HEK293T (cell line): Measurements from ENCODE around the gene NGB.
A peak's percentile ranks its signal among the peaks of the same experiment; 100 is the strongest.
"Not testable (repeated sequence)": the region's sequence is repeated elsewhere in the genome, so short reads cannot be mapped to it uniquely, and the experiment has no call there.

Source experiments
- CTCF ChIA-PET: fragments of 350-600 bp; formaldehyde crosslinking; extraction: SDS; loops from one replicate; lab custom pipeline; 2021; ENCODE audit warnings: antibody characterized with exemption, inconsistent platforms; lab: Yijun Ruan, JAX
- POLR2A ChIA-PET: fragments of 350-600 bp; formaldehyde crosslinking; extraction: SDS; loops from one replicate; lab custom pipeline; 2020; ENCODE audit warnings: antibody characterized with exemption, inconsistent platforms; lab: Yijun Ruan, JAX
- DNase-seq: peaks from one replicate; pipeline ENCODE4 v3.0.0; 2012; ENCODE audit warnings: mixed read lengths; ENCODE audit errors: extremely low spot score
- ARNT ChIP-seq: fragments of 450-650 bp; IDR thresholded peaks from 2 replicates; pipeline ENCODE4 v1.6.1; 2017; ENCODE audit warnings: mild to moderate bottlenecking
- BHLHE40 ChIP-seq: fragments of 450-650 bp; IDR thresholded peaks from 2 replicates; pipeline ENCODE4 v1.6.1; 2016; ENCODE audit warnings: mild to moderate bottlenecking, moderate library complexity, borderline replicate concordance
- CTBP1 ChIP-seq: fragments of 450-650 bp; IDR thresholded peaks from 2 replicates; pipeline ENCODE4 v1.6.1; 2016; ENCODE audit warnings: borderline replicate concordance
- ELF4 ChIP-seq: fragments of 450-650 bp; IDR thresholded peaks from 2 replicates; pipeline ENCODE4 v1.6.1; 2017; ENCODE audit warnings: antibody characterized with exemption
- FOXA1 ChIP-seq: fragments of 450-650 bp; IDR thresholded peaks from 2 replicates; pipeline ENCODE4 v1.6.1; 2016; ENCODE audit warnings: mild to moderate bottlenecking
- FOXK2 ChIP-seq: fragments of 450-650 bp; IDR thresholded peaks from 2 replicates; pipeline ENCODE4 v1.6.1; 2016; ENCODE audit warnings: mild to moderate bottlenecking
- FOXM1 ChIP-seq: fragments of 450-650 bp; IDR thresholded peaks from 2 replicates; pipeline ENCODE4 v1.6.1; 2017; ENCODE audit warnings: mild to moderate bottlenecking, borderline replicate concordance
- HDGF ChIP-seq: fragments of 450-650 bp; IDR thresholded peaks from 2 replicates; pipeline ENCODE4 v1.6.1; 2017; ENCODE audit warnings: antibody characterized with exemption, borderline replicate concordance
- L3MBTL2 ChIP-seq: fragments of 450-650 bp; conservative IDR thresholded peaks from 2 replicates; pipeline ENCODE4 v1.6.1; 2016; ENCODE audit warnings: mild to moderate bottlenecking
- LEF1 ChIP-seq: fragments of 450-650 bp; IDR thresholded peaks from 2 replicates; pipeline ENCODE4 v1.6.1; 2017; ENCODE audit warnings: mild to moderate bottlenecking, borderline replicate concordance
- NFRKB ChIP-seq: fragments of 450-650 bp; IDR thresholded peaks from 2 replicates; pipeline ENCODE4 v1.6.1; 2016; ENCODE audit warnings: mild to moderate bottlenecking, moderate library complexity
- PKNOX1 ChIP-seq: fragments of 450-650 bp; IDR thresholded peaks from 2 replicates; pipeline ENCODE4 v1.6.1; 2016
- SP1 ChIP-seq: fragments of 450-650 bp; IDR thresholded peaks from 2 replicates; pipeline ENCODE4 v1.6.1; 2017
- SUZ12 ChIP-seq: fragments of 450-650 bp; IDR thresholded peaks from 2 replicates; pipeline ENCODE4 v1.6.1; 2016; ENCODE audit warnings: mild to moderate bottlenecking
- TARDBP ChIP-seq: fragments of 450-650 bp; IDR thresholded peaks from 2 replicates; pipeline ENCODE4 v1.6.1; 2016
- ZNF384 ChIP-seq: fragments of 450-650 bp; IDR thresholded peaks from 2 replicates; pipeline ENCODE4 v1.6.1; 2016

Gene NGB

GRCh38 chr14:77271113-77271710, at the start of gene NGB:
TSS of gene NGB (minus strand) at chr14:77271206. CDS start at chr14:77270937, 269 bp downstream.
- DNase-seq: no peak
- no peak for TF ChIP-seq SP1
- no peak for TF ChIP-seq HDGF
- TF ChIP-seq NFRKB: no peak
- no peak for TF ChIP-seq FOXA1
- TF ChIP-seq CTBP1: no peak
- TF ChIP-seq SUZ12: no peak
- no peak for TF ChIP-seq FOXM1
- TF ChIP-seq ZNF384: no peak
- CTCF ChIA-PET: no interaction called here
- POLR2A ChIA-PET: no interaction called here

GRCh38 chr14:77320238-77320935, 49.4 kb upstream of the NGB start, which contains the start of gene POMT2:
TSS of gene POMT2 (minus strand) at chr14:77320883. CDS start at chr14:77320681, 202 bp downstream.
- TF ChIP-seq ZNF384 (no peak), SUZ12 (no peak), TARDBP (no peak), PKNOX1 (peak; percentile 95), HDGF (no peak), ARNT (no peak), L3MBTL2 (peak; percentile 51), BHLHE40 (no peak), FOXA1 (no peak), CTBP1 (no peak), ELF4 (no peak), LEF1 (no peak)
- CTCF ChIA-PET: interaction anchor here (0.7 to 0.9 kb wide), 3 partner anchors 13 to 20 kb away, joined by 3 read pairs; no protein-coding TSS in a partner anchor

GRCh38 chr14:77319422-77319821, 48.4 kb upstream of the NGB start:
- no peak for TF ChIP-seq L3MBTL2
- TF ChIP-seq SUZ12: no peak
- no peak for TF ChIP-seq FOXA1
- TF ChIP-seq SP1: no peak
- no peak for DNase-seq
- POLR2A ChIA-PET: interaction anchor here (0.8 to 5.0 kb wide), 3 partner anchors 16 to 138 kb away, joined by 3 to 56 read pairs (median 23); partner anchors contain the start of genes SAMD15, TMED8 and VIPAS39
- CTCF ChIA-PET: interaction anchor here (0.9 kb wide), 1 partner anchor 19 kb away, joined by 3 read pairs; no protein-coding TSS in a partner anchor

More at GRCh38 chr14:77320238-77320935, 49.4 kb upstream of the NGB start, which contains the start of gene POMT2:
- POLR2A ChIA-PET: interaction anchor here (0.7 to 5.0 kb wide), 18 partner anchors 10 to 184 kb away, joined by 3 to 56 read pairs (median 6); partner anchors contain the start of genes SAMD15, TMED8, VIPAS39 and ZDHHC22
- peak; percentile 91 for DNase-seq

GRCh38 chr14:77318756-77319155, 47.8 kb upstream of the NGB start:
- CTCF ChIA-PET, DNase-seq: not testable (repeated sequence)
- POLR2A ChIA-PET: interaction anchor here (5.0 kb wide), 1 partner anchor 16 kb away, joined by 56 read pairs; no protein-coding TSS in a partner anchor

- DNase-seq: no peak
- CTCF ChIA-PET: no interaction called here
- TF ChIP-seq ELF4 (no peak), ZNF384 (no peak), NFRKB (no peak), FOXM1 (no peak), FOXK2 (no peak), BHLHE40 (no peak), HDGF (no peak), FOXA1 (no peak)
- POLR2A ChIA-PET: no interaction called here
These were observed 47.1 kb upstream of the NGB start for GRCh38 chr14:77318006-77318553.

- ChIA-PET CTCF (interaction anchor here (0.6 to 5.7 kb wide), 9 partner anchors 10 to 179 kb away, joined by 3 to 134 read pairs (median 4); partner anchors contain the start of gene ZDHHC22), POLR2A (interaction anchor here (1.8 to 3.3 kb wide), 3 partner anchors 13 to 60 kb away, joined by 5 to 20 read pairs (median 13); partner anchors contain the start of genes SAMD15 and TMED8)
- DNase-seq: no peak
- TF ChIP-seq TARDBP (no peak), CTBP1 (no peak), NFRKB (no peak), LEF1 (no peak), FOXA1 (no peak), ZNF384 (no peak), L3MBTL2 (no peak), HDGF (no peak), SUZ12 (no peak), FOXM1 (no peak)
These were observed 45.9 kb upstream of the NGB start for GRCh38 chr14:77316872-77317301.

- CTCF ChIA-PET: interaction anchor here (0.6 to 5.7 kb wide), 27 partner anchors 8 to 766 kb away, joined by 3 to 134 read pairs (median 4); partner anchors contain the start of gene ZDHHC22
- no peak for DNase-seq
- POLR2A ChIA-PET: interaction anchor here (1.2 to 3.3 kb wide), 5 partner anchors 9 to 61 kb away, joined by 3 to 20 read pairs (median 5); partner anchors contain the start of genes SAMD15 and TMED8
- TF ChIP-seq TARDBP (no peak), FOXK2 (no peak), CTBP1 (no peak), NFRKB (no peak), SUZ12 (no peak), SP1 (no peak), FOXM1 (no peak), PKNOX1 (no peak), FOXA1 (no peak), ARNT (no peak)
These were observed 45.1 kb upstream of the NGB start for GRCh38 chr14:77316195-77316505.
